HEK293 (cell line): ENCODE results near the gene NAP1L4.

Experiments used
- CTCF ChIA-PET: fragments of 350-600 bp; formaldehyde crosslinking; extraction: SDS; loops from one replicate; lab custom pipeline; 2021; ENCODE audit warnings: antibody characterized with exemption; lab: Yijun Ruan, JAX
- POLR2A ChIA-PET: fragments of 300-600 bp; formaldehyde crosslinking; extraction: SDS; loops from one replicate; lab custom pipeline; 2020; ENCODE audit warnings: antibody characterized with exemption, inconsistent platforms; lab: Yijun Ruan, JAX
- H3K27ac ChIP-seq: fragments of 200-500 bp; sonication (Bioruptor generic); 2 replicates; pipeline ENCODE4 v1.5.1; 2014; ENCODE audit warnings: low read depth, low read length, control low read depth, inconsistent platforms; ENCODE audit errors: extremely low read depth
- H3K36me3 ChIP-seq, 2 experiments: fragments of 200-500 bp in 1 of 2; sonication (Bioruptor generic) in 1 of 2; 1 replicate in 1 of 2; 2 replicates in 1 of 2; pipeline ENCODE4 v1.5.1; 2014 to 2017; ENCODE audit warnings: inconsistent platforms in 2 of 2, low read length in 2 of 2; ENCODE audit not compliant: control insufficient read depth in 2 of 2, insufficient read depth in 1 of 2
- H3K4me1 ChIP-seq: fragments of 200-500 bp; sonication (Bioruptor generic); 2 replicates; pipeline ENCODE4 v1.5.1; 2014; ENCODE audit warnings: mild to moderate bottlenecking, low read length, inconsistent platforms; ENCODE audit not compliant: control insufficient read depth, insufficient read depth
- H3K4me3 ChIP-seq: 2 replicates; pipeline ENCODE4 v1.5.1; 2011; ENCODE audit warnings: low read depth, mild to moderate bottlenecking, control low read depth, low read length, moderate library complexity
- H3K9me3 ChIP-seq: fragments of 200-500 bp; sonication (Bioruptor generic); 2 replicates; pipeline ENCODE4 v1.5.1; 2014; ENCODE audit warnings: low read depth, low read length, inconsistent platforms; ENCODE audit not compliant: control insufficient read depth, insufficient read depth
- GLI4 ChIP-seq: fragments of 450-650 bp; formaldehyde crosslinking; IDR thresholded peaks from 2 replicates; pipeline ENCODE4 v1.5.1; 2016; ENCODE audit warnings: missing biosample characterization, missing genetic modification characterization
- GLIS1 ChIP-seq: fragments of 450-650 bp; formaldehyde crosslinking; IDR thresholded peaks from 2 replicates; pipeline ENCODE4 v1.5.1; 2016; ENCODE audit warnings: missing biosample characterization, missing genetic modification characterization
- GLIS2 ChIP-seq: fragments of 450-650 bp; formaldehyde crosslinking; IDR thresholded peaks from 2 replicates; pipeline ENCODE4 v1.5.1; 2016; ENCODE audit warnings: missing biosample characterization, missing genetic modification characterization
- HOXD13 ChIP-seq: sonication (generic); formaldehyde crosslinking; IDR thresholded peaks from 2 replicates; pipeline ENCODE4 v1.8.0; 2022; ENCODE audit warnings: missing genetic modification reagents, borderline replicate concordance
- SALL2 ChIP-seq: fragments of 450-650 bp; formaldehyde crosslinking; IDR thresholded peaks from 2 replicates; pipeline ENCODE4 v1.5.0; 2017; ENCODE audit warnings: missing biosample characterization, mild to moderate bottlenecking, missing genetic modification characterization, borderline replicate concordance
- ZBTB8A ChIP-seq: fragments of 450-650 bp; formaldehyde crosslinking; IDR thresholded peaks from 2 replicates; pipeline ENCODE4 v1.5.1; 2016; ENCODE audit warnings: missing biosample characterization, missing genetic modification characterization
- ZIC2 ChIP-seq: fragments of 450-650 bp; formaldehyde crosslinking; IDR thresholded peaks from 2 replicates; pipeline ENCODE4 v1.5.1; 2016; ENCODE audit warnings: missing biosample characterization, missing genetic modification characterization
- ZNF10 ChIP-seq: fragments of 450-650 bp; formaldehyde crosslinking; IDR thresholded peaks from 2 replicates; pipeline ENCODE4 v1.5.1; 2017; ENCODE audit warnings: missing biosample characterization, missing genetic modification characterization
- ZNF121 ChIP-seq: fragments of 450-650 bp; formaldehyde crosslinking; IDR thresholded peaks from 2 replicates; pipeline ENCODE4 v1.5.1; 2016; ENCODE audit warnings: missing biosample characterization, missing genetic modification characterization
- ZNF146 ChIP-seq: fragments of 450-650 bp; formaldehyde crosslinking; IDR thresholded peaks from 2 replicates; pipeline ENCODE4 v1.5.1; 2016; ENCODE audit warnings: missing biosample characterization, missing genetic modification characterization
- ZNF18 ChIP-seq: fragments of 450-650 bp; formaldehyde crosslinking; IDR thresholded peaks from 2 replicates; pipeline ENCODE4 v1.5.1; 2016; ENCODE audit warnings: missing biosample characterization, missing genetic modification characterization
- ZNF214 ChIP-seq: fragments of 450-650 bp; formaldehyde crosslinking; IDR thresholded peaks from 2 replicates; pipeline ENCODE4 v1.5.1; 2017; ENCODE audit warnings: missing biosample characterization, mild to moderate bottlenecking, missing genetic modification characterization, borderline replicate concordance
- ZNF280D ChIP-seq: fragments of 450-650 bp; formaldehyde crosslinking; IDR thresholded peaks from 2 replicates; pipeline ENCODE4 v1.5.1; 2016; ENCODE audit warnings: missing biosample characterization, missing genetic modification characterization
- ZNF416 ChIP-seq: fragments of 450-650 bp; formaldehyde crosslinking; IDR thresholded peaks from 2 replicates; pipeline ENCODE4 v1.5.1; 2016; ENCODE audit warnings: missing biosample characterization, missing genetic modification characterization
- ZNF513 ChIP-seq: fragments of 450-650 bp; IDR thresholded peaks from 2 replicates; pipeline ENCODE4 v1.5.1; 2018; ENCODE audit warnings: missing biosample characterization, missing genetic modification characterization
- ZNF621 ChIP-seq: fragments of 450-650 bp; formaldehyde crosslinking; IDR thresholded peaks from 2 replicates; pipeline ENCODE4 v1.5.1; 2017; ENCODE audit warnings: missing biosample characterization, missing genetic modification characterization
- TF ChIP-seq, protein P1 (sequence below): fragments of 450-650 bp; formaldehyde crosslinking; IDR thresholded peaks from 2 replicates; pipeline ENCODE4 v1.5.1; 2016; ENCODE audit warnings: missing biosample characterization, missing genetic modification characterization

NAP1L4 gene

DNA sequence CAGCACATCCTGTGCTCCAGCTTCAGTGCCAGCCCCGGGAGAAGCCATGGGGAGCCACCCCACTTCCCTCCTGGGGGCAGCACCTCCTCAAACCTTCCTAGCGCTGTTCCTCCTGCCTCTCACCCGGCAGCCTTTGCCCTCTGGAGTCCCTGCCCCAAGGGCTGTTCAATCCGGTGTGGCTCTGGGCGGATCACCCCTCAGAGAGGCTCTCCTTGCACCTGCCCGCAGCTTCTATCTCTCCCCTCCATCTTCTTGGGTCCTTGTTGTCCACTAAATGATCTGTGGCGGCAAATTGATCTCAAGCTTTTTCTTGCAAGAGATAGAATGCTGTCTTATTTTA lies 88.5 kb downstream of the NAP1L4 start:
- H3K9me3 ChIP-seq = no peaks in the 10 kb centered on the region
- H3K36me3 ChIP-seq = no peaks in the 10 kb centered on the region
- ChIA-PET CTCF (interaction anchor here (0.5 to 3.3 kb wide), 4 partner anchors 12 to 504 kb away, joined by 3 to 21 read pairs (median 13); partner anchors contain the start of gene PHLDA2), POLR2A (interaction anchor here (0.6 to 1.4 kb wide), 2 partner anchors 17 to 25 kb away, joined by 4 to 7 read pairs; partner anchors contain the start of gene PHLDA2)
- no peak overlapping the region for H3K27ac ChIP-seq
- TF ChIP-seq ZNF10 (tag by site-specific recombination) (no peak), GLI4 (tag by site-specific recombination) (no peak), ZNF280D (tag by site-specific recombination) (no peak), ZNF621 (tag by site-specific recombination) (no peak), ZNF121 (tag by site-specific recombination) (no peak), ZNF214 (tag by site-specific recombination) (no peak)
- H3K4me1 ChIP-seq = no peaks in the 10 kb centered on the region
- no peak overlapping the region for H3K4me3 ChIP-seq

DNA sequence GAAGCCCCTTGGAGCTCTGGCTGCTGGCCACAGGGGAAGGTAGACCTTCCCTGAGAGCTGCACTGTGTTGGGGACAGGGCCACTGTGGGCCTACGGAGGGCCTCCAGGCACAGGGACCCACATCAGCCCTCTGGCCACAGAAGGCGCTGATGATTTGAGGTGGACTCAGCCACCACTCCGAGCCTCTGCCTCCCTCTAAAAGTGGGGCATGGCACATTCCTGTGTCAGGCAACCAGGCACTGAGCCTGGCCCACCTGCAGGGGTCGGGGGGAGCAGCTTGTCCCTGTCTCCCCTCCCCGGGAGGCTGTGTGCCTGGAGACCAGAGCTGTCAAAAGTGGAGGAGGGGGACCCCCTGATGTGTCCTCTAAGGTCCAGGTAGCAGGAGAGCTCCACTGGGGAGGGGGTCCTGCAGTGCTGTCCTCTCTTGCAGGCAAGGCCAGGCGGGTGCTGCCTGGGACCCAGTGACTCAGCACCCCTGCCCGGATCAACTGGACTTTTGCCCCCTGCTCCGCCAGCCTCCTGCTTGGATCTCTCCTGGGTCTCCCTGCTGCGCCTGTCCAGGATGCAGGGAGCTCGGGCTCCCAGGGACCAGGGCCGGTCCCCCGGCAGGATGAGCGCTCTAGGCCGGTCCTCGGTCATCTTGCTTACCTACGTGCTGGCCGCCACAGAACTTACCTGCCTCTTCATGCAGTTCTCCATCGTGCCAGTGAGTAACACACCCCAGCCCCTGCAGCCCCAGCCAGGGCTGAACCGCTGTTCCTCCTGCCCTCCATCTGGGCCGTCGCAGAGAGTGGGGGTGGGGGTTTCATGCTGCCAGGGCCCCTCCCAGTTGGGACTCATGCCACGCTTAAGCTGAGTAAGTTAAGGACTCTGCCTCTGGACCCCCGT lies 89.1 kb downstream of the NAP1L4 start:
- ChIA-PET POLR2A (interaction anchor here (0.6 to 1.8 kb wide), 4 partner anchors 9 to 203 kb away, joined by 4 to 7 read pairs (median 5); partner anchors contain the start of genes KCNQ1OT1 and PHLDA2), CTCF (interaction anchor here (0.5 to 3.3 kb wide), 7 partner anchors 11 to 503 kb away, joined by 3 to 21 read pairs (median 3); partner anchors contain the start of gene PHLDA2)
- Histone ChIP-seq H3K9me3 (no peaks in the 10 kb centered on the region), H3K36me3 (no peaks in the 10 kb centered on the region), H3K27ac (no peak overlapping the region), H3K4me3 (no peak overlapping the region), H3K4me1 (no peaks in the 10 kb centered on the region)
- TF ChIP-seq, protein P1, sequence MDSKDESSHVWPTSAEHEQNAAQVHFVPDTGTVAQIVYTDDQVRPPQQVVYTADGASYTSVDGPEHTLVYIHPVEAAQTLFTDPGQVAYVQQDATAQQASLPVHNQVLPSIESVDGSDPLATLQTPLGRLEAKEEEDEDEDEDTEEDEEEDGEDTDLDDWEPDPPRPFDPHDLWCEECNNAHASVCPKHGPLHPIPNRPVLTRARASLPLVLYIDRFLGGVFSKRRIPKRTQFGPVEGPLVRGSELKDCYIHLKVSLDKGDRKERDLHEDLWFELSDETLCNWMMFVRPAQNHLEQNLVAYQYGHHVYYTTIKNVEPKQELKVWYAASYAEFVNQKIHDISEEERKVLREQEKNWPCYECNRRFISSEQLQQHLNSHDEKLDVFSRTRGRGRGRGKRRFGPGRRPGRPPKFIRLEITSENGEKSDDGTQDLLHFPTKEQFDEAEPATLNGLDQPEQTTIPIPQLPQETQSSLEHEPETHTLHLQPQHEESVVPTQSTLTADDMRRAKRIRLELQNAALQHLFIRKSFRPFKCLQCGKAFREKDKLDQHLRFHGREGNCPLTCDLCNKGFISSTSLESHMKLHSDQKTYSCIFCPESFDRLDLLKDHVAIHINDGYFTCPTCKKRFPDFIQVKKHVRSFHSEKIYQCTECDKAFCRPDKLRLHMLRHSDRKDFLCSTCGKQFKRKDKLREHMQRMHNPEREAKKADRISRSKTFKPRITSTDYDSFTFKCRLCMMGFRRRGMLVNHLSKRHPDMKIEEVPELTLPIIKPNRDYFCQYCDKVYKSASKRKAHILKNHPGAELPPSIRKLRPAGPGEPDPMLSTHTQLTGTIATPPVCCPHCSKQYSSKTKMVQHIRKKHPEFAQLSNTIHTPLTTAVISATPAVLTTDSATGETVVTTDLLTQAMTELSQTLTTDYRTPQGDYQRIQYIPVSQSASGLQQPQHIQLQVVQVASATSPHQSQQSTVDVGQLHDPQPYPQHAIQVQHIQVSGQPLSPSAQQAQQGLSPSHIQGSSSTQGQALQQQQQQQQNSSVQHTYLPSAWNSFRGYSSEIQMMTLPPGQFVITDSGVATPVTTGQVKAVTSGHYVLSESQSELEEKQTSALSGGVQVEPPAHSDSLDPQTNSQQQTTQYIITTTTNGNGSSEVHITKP (tag by site-specific recombination) = peak; percentile 91
- TF ChIP-seq HOXD13 (no peak), ZIC2 (tag by site-specific recombination) (peak; percentile 58)

- Histone ChIP-seq H3K36me3 (no peaks in the 10 kb centered on the region), H3K4me1 (no peaks in the 10 kb centered on the region), H3K9me3 (no peaks in the 10 kb centered on the region), H3K27ac (no peak overlapping the region), H3K4me3 (peak overlapping the region; percentile 57)
- ChIA-PET CTCF (interaction anchor here (0.5 to 3.3 kb wide), 7 partner anchors 10 to 370 kb away, joined by 3 to 21 read pairs (median 3); partner anchors contain the start of gene PHLDA2), POLR2A (interaction anchor here (0.6 to 1.8 kb wide), 6 partner anchors 10 to 368 kb away, joined by 3 to 11 read pairs (median 6); partner anchors contain the start of genes KCNQ1OT1 and PHLDA2)
- TF ChIP-seq GLIS2 (tag by site-specific recombination) (peak; percentile 78), GLIS1 (0 out of 2 replicates have a peak, but pooled peaks have one; percentile 25), ZNF146 (no peak), SALL2 (tag by site-specific recombination) (no peak), ZNF18 (tag by site-specific recombination) (peak; percentile 82; the same call in 1 of the 2 replicates), ZNF416 (tag by site-specific recombination) (no peak), ZBTB8A (peak; percentile 91), ZNF513 (tag by site-specific recombination) (no peak)
Measured at GRCh38 chr11:2901854-2902783, 90.0 kb downstream of the NAP1L4 start.
